ENCODE results near the gene PDCD1.
"Not testable (repeated sequence)": the region's sequence is repeated elsewhere in the genome, so short reads cannot be mapped to it uniquely, and the experiment has no call there.

Gene PDCD1

GRCh38 chr2:241811952-241812729, 46.6 kb downstream of the PDCD1 start:
- no peak for ATAC-seq

DNA sequence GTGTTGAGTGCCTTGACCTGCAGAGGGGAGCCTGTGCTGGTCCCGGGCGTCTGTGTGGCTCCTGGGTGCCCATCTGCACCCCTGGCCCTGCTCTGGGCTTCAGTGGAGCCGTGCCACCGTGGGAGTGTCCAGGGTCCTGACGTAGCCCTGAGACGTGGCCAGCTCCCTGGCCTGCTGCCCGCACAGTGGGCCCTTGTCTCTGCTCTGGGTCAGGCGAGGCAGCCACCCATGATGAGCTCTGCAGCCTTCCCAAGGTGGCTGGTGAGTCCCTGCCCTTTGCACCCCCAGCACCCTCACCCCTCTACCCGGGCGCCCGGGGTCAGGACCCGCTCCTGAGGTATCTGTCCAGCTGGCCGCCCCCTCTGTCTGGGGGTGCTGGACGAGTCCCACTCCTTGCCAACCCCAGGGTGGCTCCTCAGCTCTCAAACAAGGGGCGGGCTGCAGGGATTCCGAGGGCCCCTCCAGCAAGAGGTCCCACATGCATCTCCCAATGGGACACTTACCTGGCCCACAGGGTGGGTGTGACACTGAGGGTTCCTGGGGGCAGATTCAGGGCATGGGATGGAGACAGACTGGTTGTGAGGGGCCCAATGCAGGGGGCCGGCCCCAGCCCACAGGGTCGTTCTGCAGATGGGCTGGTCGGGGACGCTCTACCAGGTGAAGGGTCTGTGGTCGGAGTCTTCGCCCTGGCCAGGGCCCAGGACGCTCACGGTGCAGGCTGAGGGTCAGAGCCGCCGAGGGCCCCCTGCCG, 47.3 kb downstream of the PDCD1 start:
- ATAC-seq, result no peak

GRCh38 chr2:241810307-241811200, 48.1 kb downstream of the PDCD1 start:
- no peak for ATAC-seq

GRCh38 chr2:241809383-241810306, 49.0 kb downstream of the PDCD1 start:
- ATAC-seq, result no peak

DNA sequence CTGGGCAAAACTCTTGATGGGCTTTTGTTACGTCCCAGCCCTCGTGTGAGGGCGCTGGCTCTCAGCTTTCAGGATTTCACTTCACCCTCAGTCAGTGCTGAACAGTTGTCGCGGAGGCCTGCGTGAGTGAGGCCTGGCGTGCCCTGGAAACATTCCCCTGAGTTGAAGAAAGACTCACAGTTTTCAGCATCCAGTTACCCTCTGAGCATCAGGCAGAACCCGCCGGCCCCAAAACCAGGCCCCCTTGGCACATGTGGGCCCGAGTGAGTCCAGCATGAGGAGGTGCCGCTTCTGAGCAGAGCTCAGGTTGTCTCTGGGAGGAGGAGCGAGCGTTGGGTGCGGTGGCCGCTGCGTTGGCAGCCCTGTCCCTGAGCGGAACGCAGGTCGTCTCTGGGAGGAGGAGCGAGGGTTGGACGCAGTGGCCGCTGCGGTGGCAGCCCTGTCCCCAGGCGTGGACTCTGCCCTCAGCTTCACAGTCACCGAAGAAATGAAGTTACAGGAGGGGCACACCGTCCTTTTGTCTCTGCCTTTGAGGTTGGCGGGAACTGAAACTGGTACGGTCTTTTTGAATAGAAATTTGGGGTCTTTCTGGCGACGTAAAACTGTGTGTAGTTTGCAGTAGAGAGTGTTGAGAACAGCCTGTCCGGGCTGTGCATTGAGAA, 49.8 kb downstream of the PDCD1 start, which contains the start of gene NEU4:
NEU4 (plus strand) TSS at position 473 of the 662 bp plus-strand sequence. CDS start 5,292 bp downstream, outside the sequence.
- no peak for ATAC-seq

GRCh38 chr2:241808051-241808720, 50.5 kb downstream of the PDCD1 start:
- ATAC-seq, result no peak

GRCh38 chr2:241806217-241806616, 52.5 kb downstream of the PDCD1 start:
- not testable (repeated sequence) for ATAC-seq

DNA sequence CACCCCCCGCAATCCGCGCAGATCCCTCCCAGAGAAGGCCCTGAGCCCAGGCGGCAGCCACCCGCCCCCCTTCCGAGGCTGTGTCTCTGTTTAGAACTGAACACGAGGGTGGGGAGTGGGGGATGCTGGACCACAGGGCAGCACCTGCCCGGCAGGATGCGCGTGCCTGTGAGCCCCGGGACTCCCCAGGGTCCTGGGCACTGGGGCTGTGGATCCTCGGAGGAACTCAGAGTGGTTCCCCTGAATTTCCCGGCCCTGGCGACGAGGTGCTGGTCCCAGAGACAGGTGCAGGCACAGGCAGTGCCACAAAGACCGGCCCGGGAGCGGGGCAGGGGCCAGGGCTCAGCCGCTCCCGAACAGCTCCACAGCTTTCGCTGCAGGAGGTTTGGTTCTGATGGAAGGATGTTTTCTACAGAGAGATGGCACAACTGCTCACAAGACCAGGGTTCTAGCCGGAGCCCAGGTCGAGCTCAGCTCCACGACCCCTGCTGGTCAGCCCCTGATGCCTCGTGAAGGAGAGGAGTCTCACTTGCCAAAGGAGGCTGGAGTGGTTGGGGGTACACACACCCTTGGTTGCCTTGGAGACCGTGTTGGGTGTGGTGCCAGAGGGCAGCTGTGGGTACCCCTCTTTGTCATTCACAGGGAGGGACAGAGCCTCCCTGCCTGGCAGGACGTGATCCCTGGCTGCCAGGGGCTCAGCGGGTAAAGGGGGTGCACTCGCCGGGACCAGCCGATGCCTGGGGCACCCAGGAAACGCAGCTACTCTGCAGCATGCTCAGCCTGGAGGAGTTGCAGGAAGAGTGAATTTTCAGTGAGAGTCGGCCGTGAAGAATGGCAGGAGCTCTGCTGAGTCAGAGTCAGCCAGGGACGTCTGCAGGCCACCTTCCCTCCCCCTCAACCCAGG, 54.1 kb downstream of the PDCD1 start:
- peak; percentile 15 to 21 for ATAC-seq

DNA sequence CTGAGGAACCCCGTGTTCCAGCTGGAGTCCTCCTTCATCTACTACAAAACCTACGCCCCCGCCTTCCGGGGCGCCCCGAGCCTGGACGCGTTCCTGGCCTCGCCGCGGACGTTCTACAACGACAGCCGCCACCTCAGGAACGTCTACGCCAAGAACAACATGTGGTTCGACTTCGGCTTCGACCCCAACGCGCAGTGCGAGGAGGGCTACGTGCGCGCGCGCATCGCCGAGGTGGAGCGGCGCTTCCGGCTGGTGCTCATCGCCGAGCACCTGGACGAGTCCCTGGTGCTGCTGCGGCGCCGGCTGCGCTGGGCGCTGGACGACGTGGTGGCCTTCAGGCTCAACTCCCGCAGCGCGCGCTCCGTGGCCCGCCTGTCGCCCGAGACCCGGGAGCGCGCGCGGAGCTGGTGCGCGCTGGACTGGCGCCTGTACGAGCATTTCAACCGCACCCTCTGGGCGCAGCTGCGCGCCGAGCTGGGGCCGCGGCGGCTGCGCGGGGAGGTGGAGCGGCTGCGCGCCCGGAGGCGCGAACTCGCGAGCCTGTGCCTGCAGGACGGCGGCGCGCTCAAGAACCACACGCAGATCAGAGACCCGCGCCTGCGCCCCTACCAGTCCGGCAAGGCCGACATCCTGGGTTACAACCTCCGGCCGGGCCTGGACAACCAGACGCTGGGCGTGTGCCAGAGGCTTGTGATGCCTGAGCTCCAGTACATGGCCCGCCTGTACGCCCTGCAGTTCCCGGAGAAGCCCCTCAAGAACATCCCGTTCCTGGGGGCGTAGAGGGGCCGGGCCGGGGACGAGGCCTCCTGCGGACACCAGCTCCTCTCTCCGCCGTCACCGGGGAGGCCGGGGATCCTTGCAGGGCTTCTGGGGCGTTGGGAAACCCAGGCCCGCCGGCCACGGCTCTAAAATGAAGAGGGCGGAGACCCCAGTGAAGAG, 55.0 kb downstream of the PDCD1 start:
- peak; percentile 57 to 64 for ATAC-seq

DNA sequence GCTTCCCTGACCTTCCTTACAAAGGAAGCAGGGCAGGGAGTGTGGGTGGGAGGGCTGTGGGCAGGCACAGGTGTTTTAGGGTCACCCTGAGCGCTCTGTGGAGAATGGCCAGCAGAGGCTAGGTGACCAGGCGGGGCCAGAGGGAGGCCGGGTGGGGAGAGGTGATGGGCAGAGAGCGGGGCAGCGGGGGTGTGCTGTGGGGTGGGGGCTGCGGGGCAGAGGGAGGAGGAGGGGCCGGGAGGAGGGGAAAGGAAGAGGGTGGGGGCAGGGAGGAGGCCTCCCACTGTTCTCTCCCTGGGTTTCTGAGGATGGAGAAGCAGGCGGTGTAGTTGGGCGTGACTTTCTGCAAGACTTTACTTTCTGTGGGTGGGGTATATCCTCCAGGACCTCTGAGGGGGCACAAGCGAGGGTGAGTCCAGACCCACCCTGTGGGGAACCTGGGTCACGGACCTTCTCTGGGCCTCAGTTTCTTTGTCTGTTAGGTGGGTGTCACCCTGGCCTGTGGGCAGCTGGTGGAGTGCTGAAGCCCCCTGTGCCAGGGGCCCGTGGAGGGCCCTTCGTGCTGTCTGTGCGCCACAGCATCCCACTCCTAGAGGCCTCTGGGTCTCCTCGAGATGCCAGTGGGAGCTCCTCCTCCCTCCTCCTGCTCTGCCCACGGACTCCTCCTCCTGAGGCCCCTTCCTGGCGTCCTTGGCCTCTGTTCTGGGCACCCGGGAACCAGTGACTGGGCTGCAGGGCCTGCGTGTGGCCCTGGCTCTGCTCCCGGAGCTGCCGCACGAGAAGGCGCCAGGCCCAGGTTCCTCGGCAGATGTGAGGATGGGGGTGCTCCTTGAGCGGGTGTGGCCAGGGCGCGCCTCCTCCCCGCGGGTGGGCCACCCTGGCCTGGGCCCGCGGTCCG, 56.0 kb downstream of the PDCD1 start:
- ATAC-seq, result no peak

GRCh38 chr2:241801611-241802420, 56.9 kb downstream of the PDCD1 start:
- no peak for ATAC-seq

DNA sequence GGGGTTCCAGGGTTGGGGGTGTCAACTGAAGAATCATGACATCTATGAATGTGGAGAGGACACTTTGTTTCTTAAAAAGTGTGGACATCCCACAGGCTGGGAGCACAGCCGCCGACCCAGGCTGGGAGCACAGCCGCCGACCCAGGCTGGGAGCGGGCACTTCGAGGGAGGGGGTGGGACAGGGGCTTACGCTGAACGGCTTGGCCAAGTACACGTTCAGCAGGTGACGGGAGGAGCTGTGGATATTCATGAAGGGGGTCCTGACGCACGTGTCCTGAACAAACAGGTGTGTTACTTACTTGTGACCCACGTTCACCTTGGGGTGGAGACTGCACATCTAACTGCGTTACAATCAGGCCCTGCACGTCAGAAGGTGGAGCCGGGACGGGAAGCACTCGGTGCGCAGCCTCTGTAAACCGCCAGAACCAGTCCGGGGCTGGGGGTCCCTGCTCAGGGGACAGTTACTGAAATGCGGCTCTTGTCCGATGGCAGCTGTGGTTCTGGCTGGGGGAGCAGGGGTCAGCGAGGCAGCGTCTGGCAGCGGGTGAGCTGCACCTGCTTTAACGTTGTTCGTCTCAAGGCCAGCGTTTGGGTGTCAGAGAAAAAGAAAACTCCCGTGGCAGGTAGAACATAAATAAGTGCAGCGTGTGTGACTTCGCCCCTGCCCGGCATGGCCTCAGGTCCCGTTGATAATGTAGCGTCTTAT, 58.3 kb downstream of the PDCD1 start:
- ATAC-seq, result not testable (repeated sequence)

Data from activated CD4-positive, CD25-positive, alpha-beta regulatory T cell treated with anti-CD3 and anti-CD28 coated beads, Interleukin-2, amount 50 U/mL, for 24 hours (primary cell).